Mesodermal cell (in vitro differentiated cells): ENCODE data around the gene RBM33.
A peak's percentile ranks its signal among the peaks of the same experiment; 100 is the strongest.

ENCODE experiments used
- H3K27ac ChIP-seq: 2 replicates; pipeline ENCODE4 v1.7.0; 2013; ENCODE audit warnings: mild to moderate bottlenecking, low read depth, low read length, moderate library complexity; ENCODE audit not compliant: severe bottlenecking
- H3K36me3 ChIP-seq: 2 replicates; pipeline ENCODE4 v1.7.1; 2013; ENCODE audit warnings: mild to moderate bottlenecking, low read length, moderate library complexity; ENCODE audit not compliant: control insufficient read depth, insufficient read depth
- H3K4me1 ChIP-seq: one replicate; pipeline ENCODE4 v1.7.1; 2013; ENCODE audit warnings: mild to moderate bottlenecking, low read length; ENCODE audit not compliant: insufficient read depth, control insufficient read depth, poor library complexity, severe bottlenecking
- H3K4me3 ChIP-seq: 2 replicates; pipeline ENCODE4 v1.7.0; 2013; ENCODE audit warnings: low read length, control low read depth, mild to moderate bottlenecking; ENCODE audit not compliant: insufficient read depth, poor library complexity, severe bottlenecking; ENCODE audit errors: extremely low read depth
- H3K9me3 ChIP-seq: 2 replicates; pipeline ENCODE4 v1.7.1; 2013; ENCODE audit warnings: mild to moderate bottlenecking, low read length, moderate library complexity; ENCODE audit not compliant: control insufficient read depth
- WGBS, 2 experiments: methylation state at CpG; one replicate each; pipeline ENCODE4 v1.1.5; 2013; ENCODE audit warnings: missing lambda C conversion rate in 2 of 2; ENCODE audit not compliant: insufficient coverage in 2 of 2; 5-methylcytosine and 5-hydroxymethylcytosine counted together

RBM33 gene

GRCh38 chr7:155758348-155758747, 113.9 kb downstream of the RBM33 start:
- H3K27ac ChIP-seq = no peak overlapping the region
- H3K9me3 ChIP-seq = peaks cover 14% of the 10 kb centered on the region
- 75 to 89% methylated on average over 5 to 10 of the region's 10 CpGs for WGBS, 2 experiments
- no peak overlapping the region for H3K4me3 ChIP-seq
- peaks cover 79% of the 10 kb centered on the region for H3K36me3 ChIP-seq
- peaks cover 10% of the 10 kb centered on the region for H3K4me1 ChIP-seq

- WGBS, 2 experiments = 90 to 95% methylated on average over 6 to 7 of the region's 9 CpGs
- H3K27ac ChIP-seq = no peak overlapping the region
- peaks cover 24% of the 10 kb centered on the region for H3K4me1 ChIP-seq
- H3K9me3 ChIP-seq = peaks cover 14% of the 10 kb centered on the region
- H3K36me3 ChIP-seq = peaks cover 72% of the 10 kb centered on the region
- H3K4me3 ChIP-seq = no peak overlapping the region
Observed at GRCh38 chr7:155759740-155760430, 115.4 kb downstream of the RBM33 start.

- H3K4me3 ChIP-seq = no peak overlapping the region
- H3K4me1 ChIP-seq = peaks cover 24% of the 10 kb centered on the region
- WGBS, 2 experiments = 73 to 100% methylated on average over 1 of the region's 5 CpGs
- H3K9me3 ChIP-seq = peaks cover 14% of the 10 kb centered on the region
- H3K36me3 ChIP-seq = peaks cover 79% of the 10 kb centered on the region
- no peak overlapping the region for H3K27ac ChIP-seq
Observed at GRCh38 chr7:155761162-155761561, 116.7 kb downstream of the RBM33 start.

GRCh38 chr7:155762036-155762435, 117.6 kb downstream of the RBM33 start:
- 96 to 97% methylated on average over 4 of the region's 4 CpGs for WGBS, 2 experiments
- Histone ChIP-seq H3K27ac (no peak overlapping the region), H3K36me3 (peaks cover 79% of the 10 kb centered on the region), H3K4me1 (peaks cover 24% of the 10 kb centered on the region), H3K4me3 (no peak overlapping the region), H3K9me3 (peaks cover 6% of the 10 kb centered on the region)

- Histone ChIP-seq H3K4me3 (no peak overlapping the region), H3K27ac (no peak overlapping the region), H3K36me3 (peaks cover 77% of the 10 kb centered on the region), H3K4me1 (peaks cover 24% of the 10 kb centered on the region), H3K9me3 (peaks cover under 1% of the 10 kb centered on the region)
- 80 to 90% methylated on average over 8 of the region's 10 CpGs for WGBS, 2 experiments
Observed at GRCh38 chr7:155762655-155763054, 118.2 kb downstream of the RBM33 start.

GRCh38 chr7:155763122-155763521, 118.7 kb downstream of the RBM33 start:
- 91 to 100% methylated on average over 9 to 10 of the region's 10 CpGs for WGBS, 2 experiments
- peak overlapping the region; percentile 65 for H3K27ac ChIP-seq
- peaks cover 24% of the 10 kb centered on the region for H3K4me1 ChIP-seq
- H3K9me3 ChIP-seq = no peaks in the 10 kb centered on the region
- H3K36me3 ChIP-seq = peaks cover 77% of the 10 kb centered on the region
- H3K4me3 ChIP-seq = no peak overlapping the region

GRCh38 chr7:155763691-155764437, 119.4 kb downstream of the RBM33 start:
- H3K4me1 ChIP-seq = peaks cover 24% of the 10 kb centered on the region
- H3K36me3 ChIP-seq = peaks cover 75% of the 10 kb centered on the region
- no peak overlapping the region for H3K4me3 ChIP-seq
- 88 to 89% methylated on average over 25 to 27 of the region's 27 CpGs for WGBS, 2 experiments
- peak overlapping the region; percentile 65 for H3K27ac ChIP-seq
- H3K9me3 ChIP-seq = no peaks in the 10 kb centered on the region

- Histone ChIP-seq H3K27ac (peak overlapping the region; percentile 65), H3K4me1 (peaks cover 24% of the 10 kb centered on the region), H3K9me3 (no peaks in the 10 kb centered on the region), H3K4me3 (no peak overlapping the region), H3K36me3 (peaks cover 76% of the 10 kb centered on the region)
- WGBS, 2 experiments = 92 to 97% methylated on average over 6 of the region's 7 CpGs
Observed at GRCh38 chr7:155764438-155764793, 120.0 kb downstream of the RBM33 start.

- WGBS, 2 experiments = 91 to 98% methylated on average over 7 of the region's 8 CpGs
- Histone ChIP-seq H3K4me1 (peaks cover 24% of the 10 kb centered on the region), H3K9me3 (no peaks in the 10 kb centered on the region), H3K27ac (no peak overlapping the region), H3K36me3 (peaks cover 76% of the 10 kb centered on the region), H3K4me3 (no peak overlapping the region)
Observed at GRCh38 chr7:155765458-155765857, 121.0 kb downstream of the RBM33 start.

GRCh38 chr7:155766386-155766785, 121.9 kb downstream of the RBM33 start:
- H3K27ac ChIP-seq = no peak overlapping the region
- peaks cover 24% of the 10 kb centered on the region for H3K4me1 ChIP-seq
- 97 to 98% methylated on average over 10 of the region's 12 CpGs for WGBS, 2 experiments
- H3K4me3 ChIP-seq = no peak overlapping the region
- H3K36me3 ChIP-seq = peaks cover 78% of the 10 kb centered on the region
- H3K9me3 ChIP-seq = no peaks in the 10 kb centered on the region
